GM12878 (cell line): ENCODE results near the gene CETN3.

ENCODE experiments used
- BHLHE40 ChIP-seq, 2 experiments: fragments of 450-650 bp in 1 of 2; IDR thresholded peaks; 2 replicates each; pipeline ENCODE4 v1.6.1; 2011 to 2017; ENCODE audit warnings: low read depth in 2 of 2, borderline replicate concordance in 1 of 2, improper control_type of control experiment in 1 of 2, low read length in 1 of 2, mild to moderate bottlenecking in 1 of 2
- CTCF ChIP-seq, 3 experiments: IDR thresholded peaks in 2 of 3; conservative IDR thresholded peaks in 1 of 3; 2 replicates each; pipeline ENCODE4 v1.5.1; 2011; ENCODE audit warnings: low read depth in 3 of 3, low read length in 3 of 3, mild to moderate bottlenecking in 3 of 3, control low read depth in 2 of 3, moderate library complexity in 2 of 3, inconsistent platforms in 1 of 3, mixed read lengths in 1 of 3; ENCODE audit not compliant: control insufficient read depth in 2 of 3, insufficient read depth in 1 of 3; ENCODE audit errors: extremely low read depth in 1 of 3
- EZH2 ChIP-seq: IDR thresholded peaks from 2 replicates; pipeline ENCODE4 v1.6.1; 2012; ENCODE audit warnings: low read depth, mild to moderate bottlenecking, control low read depth, inconsistent platforms, low read length, borderline replicate concordance; ENCODE audit not compliant: control insufficient read depth
- IKZF1 ChIP-seq: fragments of 450-650 bp; conservative IDR thresholded peaks from 2 replicates; pipeline ENCODE4 v1.6.1; 2017; ENCODE audit warnings: antibody characterized with exemption, mild to moderate bottlenecking
- JUNB ChIP-seq: IDR thresholded peaks from 2 replicates; pipeline ENCODE4 v1.6.1; 2016; ENCODE audit warnings: antibody characterized with exemption, mild to moderate bottlenecking
- KAT2A ChIP-seq: conservative IDR thresholded peaks from 2 replicates; pipeline ENCODE4 v1.6.1; 2011; ENCODE audit warnings: low read depth, low read length; ENCODE audit not compliant: control insufficient read depth
- NR2C2 ChIP-seq: IDR thresholded peaks from 2 replicates; pipeline ENCODE4 v1.6.1; 2011; ENCODE audit warnings: borderline replicate concordance, low read depth; ENCODE audit not compliant: control insufficient read depth, insufficient read length
- PBX3 ChIP-seq: IDR thresholded peaks from 2 replicates; pipeline ENCODE4 v1.6.1; 2011; ENCODE audit warnings: mild to moderate bottlenecking, low read depth, low read length, moderate library complexity; ENCODE audit not compliant: insufficient replicate concordance
- POLR2A ChIP-seq: IDR thresholded peaks from 2 replicates; pipeline ENCODE4 v1.6.1; 2011; ENCODE audit warnings: low read depth, mild to moderate bottlenecking, low read length
- RELA ChIP-seq: fragments of 450-650 bp; IDR thresholded peaks from 2 replicates; pipeline ENCODE4 v1.8.0; 2014; ENCODE audit warnings: borderline replicate concordance; ENCODE audit not compliant: partially characterized antibody
- SIN3A ChIP-seq: IDR thresholded peaks from 2 replicates; pipeline ENCODE4 v1.6.1; 2012; ENCODE audit warnings: low read depth, low read length, improper control_type of control experiment
- SIX5 ChIP-seq: IDR thresholded peaks from 2 replicates; pipeline ENCODE4 v1.6.1; 2011; ENCODE audit warnings: mild to moderate bottlenecking, low read depth, low read length, moderate library complexity; ENCODE audit not compliant: severe bottlenecking
- TAF1 ChIP-seq: IDR thresholded peaks from 2 replicates; pipeline ENCODE4 v1.6.1; 2011; ENCODE audit warnings: mild to moderate bottlenecking, low read depth, low read length, borderline replicate concordance
- ZNF207 ChIP-seq: fragments of 450-650 bp; IDR thresholded peaks from 2 replicates; pipeline ENCODE4 v1.6.1; 2014; ENCODE audit warnings: antibody characterized with exemption, mild to moderate bottlenecking, borderline replicate concordance

- TF ChIP-seq SIX5: no peak
- TF ChIP-seq NR2C2: no peak
- no peak for TF ChIP-seq CTCF (IDR thresholded peaks at IDR 0.05 in 2 of 3, conservative IDR thresholded peaks at IDR 0.05 in 1 of 3; ENCODE audit: control insufficient read depth in 2 of 3, extremely low read depth in 1 of 3, insufficient read depth in 1 of 3, low read depth in 3 of 3, low read length in 3 of 3)
- TF ChIP-seq JUNB: no peak
- no peak for TF ChIP-seq EZH2
- TF ChIP-seq SIN3A: no peak
- no peak for TF ChIP-seq IKZF1
- no peak for TF ChIP-seq KAT2A
- no peak for TF ChIP-seq RELA
- no peak for TF ChIP-seq ZNF207
- no peak for TF ChIP-seq BHLHE40 (IDR thresholded peaks at IDR 0.05; ENCODE audit: borderline replicate concordance in 1 of 2, low read depth in 2 of 2, low read length in 1 of 2)
- no peak for TF ChIP-seq POLR2A
- TF ChIP-seq TAF1: no peak
- TF ChIP-seq PBX3: no peak
These were observed 50.3 kb downstream of the CETN3 start for GRCh38 chr5:90359073-90359920.
